HG03045 (cell line): ENCODE results near the gene PRAMEF33.
"Not testable (repeated sequence)": the region's sequence is repeated elsewhere in the genome, so short reads cannot be mapped to it uniquely, and the experiment has no call there.

Experiments used
- ATAC-seq: cut with Tn5 transposase; IDR thresholded peaks from one replicate; pipeline ENCODE4 v1.9.1; 2021; ENCODE audit warnings: mild to moderate bottlenecking, moderate library complexity; ENCODE audit not compliant: unreplicated experiment

PRAMEF33 gene

DNA sequence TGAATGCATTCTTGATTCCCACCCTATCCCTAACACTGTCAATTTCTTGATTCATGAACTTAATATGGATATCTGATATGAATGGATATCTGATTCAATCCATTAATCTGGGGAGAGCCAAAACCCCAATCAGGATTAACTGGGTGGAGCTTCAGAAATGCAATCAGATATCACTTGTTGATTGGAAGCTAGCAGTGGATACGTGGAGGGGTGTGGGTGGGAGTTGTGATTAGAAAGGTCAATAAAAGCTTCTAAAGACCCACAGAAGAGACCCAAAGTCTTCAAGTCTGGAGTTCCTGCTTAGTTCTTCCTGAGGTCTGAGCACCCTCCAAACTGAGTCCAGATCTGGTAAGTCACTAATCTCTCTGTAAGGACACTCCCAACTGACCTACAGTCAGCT lies at the start of gene PRAMEF33:
Gene PRAMEF33, plus strand, starts transcription at position 301 of the 400 bp plus-strand sequence. CDS start 2,416 bp downstream, outside the sequence.
- not testable (repeated sequence) for ATAC-seq

DNA sequence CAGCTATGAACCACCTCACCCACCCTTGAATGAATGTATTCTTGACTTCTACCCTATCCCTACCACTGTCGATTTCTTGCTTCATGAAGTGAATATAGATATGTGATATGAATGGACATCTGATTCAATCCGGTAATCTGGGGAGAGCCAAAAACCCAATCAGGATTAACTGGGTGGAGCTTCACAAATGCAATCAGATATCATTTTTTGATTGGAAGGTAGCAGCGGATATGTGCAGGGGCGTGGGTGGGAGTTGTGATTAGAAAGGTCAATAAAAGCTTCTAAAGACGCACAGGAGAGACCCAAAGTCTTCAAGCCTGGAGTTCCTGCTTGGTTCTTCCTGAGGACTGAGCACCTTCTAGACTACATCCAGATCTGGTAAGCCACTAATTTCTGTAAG lies 49.4 kb upstream of the PRAMEF33 start, which contains the start of gene PRAMEF5:
Gene PRAMEF5, plus strand, starts transcription at position 301 of the 400 bp plus-strand sequence. CDS start 5,071 bp downstream, outside the sequence.
- ATAC-seq, result not testable (repeated sequence)

GRCh38 chr1:13265124-13265523 lies 38.2 kb upstream of the PRAMEF33 start:
- not testable (repeated sequence) for ATAC-seq

GRCh38 chr1:13277016-13277415 lies 26.3 kb upstream of the PRAMEF33 start:
- not testable (repeated sequence) for ATAC-seq

- not testable (repeated sequence) for ATAC-seq
Measured at GRCh38 chr1:13279617-13280016, 23.7 kb upstream of the PRAMEF33 start.

- not testable (repeated sequence) for ATAC-seq
Measured at GRCh38 chr1:13285037-13285436, 18.3 kb upstream of the PRAMEF33 start, which contains the start of gene PRAMEF8. TSS of gene PRAMEF8 (minus strand) at chr1:13285137. CDS start at chr1:13284091, 1,046 bp downstream.

- ATAC-seq, result not testable (repeated sequence)
Measured at GRCh38 chr1:13289030-13289429, 14.3 kb upstream of the PRAMEF33 start.

DNA sequence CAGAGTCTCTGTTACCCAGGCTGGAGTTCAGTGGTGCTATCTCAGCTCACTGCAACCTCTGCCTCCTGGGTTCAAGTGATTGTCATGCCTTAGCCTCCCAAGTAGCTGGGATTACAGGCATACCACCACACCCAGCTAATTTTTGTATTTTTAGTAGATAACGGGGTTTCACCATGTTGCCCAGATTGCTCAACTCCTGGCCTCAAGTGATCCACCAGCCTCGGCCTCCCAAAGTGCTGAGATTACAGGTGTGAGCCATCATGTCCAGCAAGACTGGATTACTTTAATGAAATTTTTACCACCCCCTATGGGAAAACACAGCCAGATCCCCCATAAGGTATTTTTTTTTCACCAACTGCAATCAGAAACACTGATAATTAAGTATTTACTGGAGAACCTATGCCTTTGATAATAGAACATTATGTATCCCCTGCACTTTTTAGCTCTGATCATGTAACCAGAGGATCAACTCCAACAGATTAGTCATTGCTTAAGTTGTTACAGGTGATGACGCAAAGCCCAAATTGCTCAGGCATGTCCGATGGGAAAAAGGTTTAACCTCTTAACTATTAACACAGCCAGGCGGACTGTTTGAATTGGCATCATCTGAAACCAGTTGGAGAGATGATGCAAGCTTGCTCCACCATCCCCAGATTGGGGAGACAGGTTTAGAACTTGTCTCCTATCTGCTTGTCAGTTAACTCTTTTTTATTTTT lies 6.0 kb upstream of the PRAMEF33 start:
- ATAC-seq, result not testable (repeated sequence)

DNA sequence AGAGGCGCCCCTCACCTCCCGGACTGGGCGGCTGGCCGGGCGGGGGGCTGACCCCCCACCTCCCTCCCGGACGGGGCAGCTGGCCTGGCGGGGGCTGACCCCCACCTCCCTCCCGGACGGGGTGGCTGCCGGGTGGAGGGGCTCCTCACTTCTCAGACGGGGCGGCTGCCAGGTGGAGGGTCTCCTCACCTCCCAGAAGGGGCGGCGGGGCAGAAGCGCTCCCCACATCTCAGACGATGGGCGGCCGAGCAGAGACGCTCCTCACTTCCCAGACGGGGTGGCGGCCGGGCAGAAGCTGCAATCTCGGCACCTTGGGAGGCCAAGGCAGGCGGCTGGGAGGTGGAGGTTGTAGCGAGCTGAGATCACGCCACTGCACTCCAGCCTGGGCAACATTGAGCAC lies 4.6 kb upstream of the PRAMEF33 start:
- ATAC-seq, result not testable (repeated sequence)

- ATAC-seq, result not testable (repeated sequence)
Measured at GRCh38 chr1:13302197-13302596, 1.1 kb upstream of the PRAMEF33 start.

GRCh38 chr1:13315281-13315680 lies 11.9 kb downstream of the PRAMEF33 start, which contains the start of gene PRAMEF15:
TSS of gene PRAMEF15 (plus strand) at chr1:13315581. CDS start at chr1:13318408, 2,827 bp downstream.
- not testable (repeated sequence) for ATAC-seq

DNA sequence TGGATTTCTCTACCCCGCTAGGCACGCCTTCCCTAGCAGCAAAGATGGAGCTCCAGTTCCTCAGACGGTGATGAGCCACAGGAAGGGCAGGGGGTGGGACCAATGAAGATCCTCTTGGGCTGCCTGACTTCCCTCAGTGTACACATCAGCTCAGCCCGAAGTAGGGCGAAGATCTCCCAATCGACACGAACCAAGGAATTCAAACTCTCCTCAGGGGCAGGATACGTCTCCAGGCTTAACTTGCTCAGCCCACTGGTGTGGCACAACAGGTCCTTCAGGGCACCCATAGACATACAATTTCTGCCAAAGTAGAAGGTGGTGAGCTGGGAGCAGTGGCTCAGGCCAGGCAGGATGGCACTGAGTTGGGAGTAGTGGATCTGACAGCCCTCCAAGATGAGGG lies 39.2 kb downstream of the PRAMEF33 start:
- not testable (repeated sequence) for ATAC-seq

GRCh38 chr1:13347034-13347433 lies 43.7 kb downstream of the PRAMEF33 start, which contains the start of gene PRAMEF14:
TSS of gene PRAMEF14 (minus strand) at chr1:13347134. CDS start at chr1:13345314, 1,820 bp downstream.
- ATAC-seq, result not testable (repeated sequence)

GRCh38 chr1:13353476-13353875 lies 50.1 kb downstream of the PRAMEF33 start:
- not testable (repeated sequence) for ATAC-seq

DNA sequence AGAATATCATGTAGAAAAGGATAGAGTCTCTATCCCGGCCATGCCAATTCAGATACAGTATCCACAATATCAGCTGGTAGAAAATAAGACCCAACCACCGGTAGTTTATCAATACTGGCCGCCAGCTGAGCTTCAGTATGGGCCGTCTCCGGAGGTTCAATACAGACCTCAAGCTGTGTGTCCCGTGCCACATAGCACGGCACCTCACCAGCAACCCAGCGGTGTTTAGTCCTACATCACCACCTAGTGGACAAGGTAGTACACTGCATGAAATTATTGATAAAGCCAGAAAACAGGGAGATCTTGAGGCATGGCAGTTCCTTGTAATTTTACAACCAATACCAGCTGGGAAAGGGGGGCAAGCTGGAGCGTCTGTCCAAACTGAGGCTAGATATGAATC lies 51.1 kb downstream of the PRAMEF33 start:
- ATAC-seq, result not testable (repeated sequence)

DNA sequence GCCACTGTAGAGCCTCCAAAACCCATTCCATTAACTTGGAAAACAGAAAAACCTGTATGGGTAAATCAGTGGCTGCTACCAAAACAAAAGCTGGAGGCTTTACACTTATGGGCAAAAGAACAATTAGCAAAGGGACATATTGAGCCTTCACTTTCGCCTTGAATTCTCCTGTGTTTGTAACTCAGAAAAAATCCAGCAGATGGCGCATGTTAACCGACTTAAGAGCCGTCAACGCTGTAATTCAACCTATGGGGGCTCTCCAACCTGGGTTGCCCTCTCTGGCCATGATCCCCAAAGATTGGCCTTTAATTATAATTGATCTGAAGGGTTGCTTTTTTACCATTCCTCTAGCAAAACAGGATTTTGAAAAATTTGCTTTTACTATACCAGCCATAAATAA lies 53.4 kb downstream of the PRAMEF33 start:
- not testable (repeated sequence) for ATAC-seq
